Activated CD8-positive, alpha-beta memory T cell treated with anti-CD3 and anti-CD28 coated beads for 4 hours (primary cell): ENCODE results near the gene STAMBP.

ENCODE experiments used
- DNase-seq, 2 donors: peaks; one replicate each; pipeline ENCODE4 v3.0.0-alpha.2; 2020; ENCODE audit warnings: low read depth in 2 of 2

The STAMBP gene

DNA sequence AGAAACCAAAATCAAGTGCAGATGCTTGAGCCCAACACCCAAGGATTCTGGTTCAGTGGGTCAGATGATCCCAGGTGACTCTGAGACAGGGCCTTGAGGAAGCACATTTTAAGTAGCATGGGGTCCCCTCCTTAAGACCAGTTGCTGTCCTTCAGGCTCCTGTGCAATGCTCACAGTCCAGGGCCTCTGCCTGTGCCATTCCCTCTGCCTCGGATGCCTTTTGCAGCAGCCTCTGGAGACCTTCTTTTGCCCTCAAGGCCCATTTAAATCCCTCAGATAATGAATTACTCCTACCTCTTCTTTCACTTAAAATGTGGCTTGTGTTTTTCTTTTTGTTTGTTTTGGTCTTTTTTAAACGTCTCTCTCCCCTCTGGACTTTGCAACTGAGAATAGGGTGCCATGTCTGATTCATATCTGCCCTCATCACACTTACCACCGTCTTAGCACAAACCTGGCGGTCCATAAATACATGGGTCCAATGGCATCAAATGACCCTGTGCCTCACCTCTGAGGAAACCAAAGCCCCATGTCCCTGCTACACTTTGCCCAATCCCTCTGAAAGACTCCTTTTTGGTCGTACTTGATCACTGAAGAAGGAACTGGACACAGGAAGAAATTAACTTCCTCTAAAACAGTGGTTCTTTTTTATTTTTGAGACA lies 78.2 kb downstream of the STAMBP start:
- no peak for DNase-seq

DNA sequence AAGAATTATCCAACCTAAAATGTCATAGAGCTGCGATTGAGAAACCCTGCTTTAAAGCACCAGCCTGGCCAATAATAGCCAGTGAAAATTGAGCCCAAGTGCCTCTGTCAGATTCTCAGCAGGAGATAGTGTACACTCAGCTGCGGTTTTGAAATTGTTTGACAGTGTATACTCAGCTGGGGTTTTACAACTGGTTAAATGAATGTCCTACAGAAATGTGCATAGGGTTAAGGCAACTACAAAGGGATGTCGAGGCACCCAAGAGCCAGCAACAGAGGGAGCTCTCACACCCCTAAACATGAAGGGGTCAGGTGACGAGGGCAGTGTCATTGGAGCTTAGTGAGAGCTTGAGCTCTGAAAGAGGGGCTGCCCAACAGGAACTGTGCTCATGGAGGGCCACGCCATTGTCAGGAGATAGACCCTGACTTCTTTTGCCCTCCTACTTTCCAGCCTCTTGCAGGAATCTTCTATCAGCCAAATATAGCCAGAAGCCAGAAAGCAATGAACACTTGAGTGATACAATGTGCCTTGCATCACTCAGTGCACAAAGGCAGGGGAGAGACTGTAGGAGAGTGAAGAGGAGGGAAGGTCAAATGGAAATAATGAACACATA lies 79.2 kb downstream of the STAMBP start:
- no peak for DNase-seq

DNA sequence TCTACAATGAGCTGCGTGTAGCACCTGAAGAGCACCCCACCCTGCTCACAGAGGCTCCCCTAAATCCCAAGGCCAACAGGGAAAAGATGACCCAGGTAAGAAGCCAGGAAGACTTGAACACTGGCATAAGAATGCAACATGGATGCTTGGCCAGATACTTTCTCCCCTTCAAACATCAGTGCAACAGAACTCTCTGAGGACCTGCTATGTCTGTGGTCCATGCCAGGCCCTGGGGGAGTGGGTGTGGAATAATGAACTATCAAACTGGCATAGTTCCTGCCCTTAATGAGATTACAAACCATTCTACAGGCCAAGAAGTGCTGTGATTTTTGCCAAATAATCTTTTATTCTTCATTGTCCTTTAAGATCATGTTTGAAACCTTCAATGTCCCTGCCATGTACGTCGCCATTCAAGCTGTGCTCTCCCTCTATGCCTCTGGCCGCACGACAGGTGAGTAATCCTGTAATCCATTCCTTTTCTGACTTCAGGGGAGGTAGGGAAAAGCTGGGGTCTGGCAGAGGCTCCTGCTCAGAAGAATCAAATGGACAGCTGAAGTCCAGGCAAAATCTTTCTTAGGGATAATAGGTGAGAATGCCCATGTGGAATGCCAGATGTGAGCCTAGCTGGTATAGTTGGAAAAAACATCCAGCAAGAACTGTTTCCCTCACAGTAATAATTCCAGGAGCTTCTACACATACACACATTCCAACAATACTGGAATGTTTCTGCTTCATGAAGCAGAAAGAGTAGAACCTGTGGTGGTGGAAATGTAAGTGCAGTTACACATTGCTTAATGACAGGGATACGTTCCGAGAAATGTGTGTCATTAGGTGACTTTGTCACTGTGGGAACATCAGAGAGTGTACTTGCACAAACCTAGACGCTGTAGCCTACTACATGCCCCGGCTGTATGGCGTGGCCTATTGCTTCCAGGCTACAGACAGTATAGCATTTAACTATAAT lies 80.2 kb downstream of the STAMBP start:
- no peak for DNase-seq

DNA sequence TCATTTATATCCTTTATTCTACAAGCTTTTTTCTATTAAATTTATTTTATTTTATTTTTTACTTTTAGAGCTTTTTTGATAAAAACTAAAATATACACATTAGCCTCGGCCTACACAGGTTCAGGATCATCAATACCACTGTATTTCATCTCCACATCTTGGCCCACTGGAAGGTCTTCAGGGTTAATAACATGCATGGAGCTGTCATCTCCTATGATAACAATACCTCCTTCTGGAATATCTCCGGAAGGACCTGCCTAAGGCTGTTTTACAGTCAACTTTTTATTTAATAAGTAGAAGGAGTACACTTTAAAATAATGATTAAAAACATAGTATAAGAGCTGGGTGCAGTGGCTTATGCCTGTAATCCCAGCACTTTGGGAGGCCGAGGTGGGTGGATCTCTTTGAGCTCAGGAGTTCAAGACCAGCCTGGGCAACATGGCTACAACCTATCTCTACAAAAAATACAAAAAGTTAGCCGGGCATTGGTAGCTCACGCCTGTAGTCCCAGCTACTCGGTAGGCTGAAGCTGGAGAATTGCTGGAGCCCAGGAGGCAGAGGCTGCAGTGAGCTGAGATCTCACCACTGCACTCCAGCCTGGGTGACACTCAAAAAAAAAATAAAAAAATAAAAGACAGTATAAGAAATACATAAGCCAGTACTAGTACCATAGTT lies 82.2 kb downstream of the STAMBP start:
- DNase-seq: no peak

DNA sequence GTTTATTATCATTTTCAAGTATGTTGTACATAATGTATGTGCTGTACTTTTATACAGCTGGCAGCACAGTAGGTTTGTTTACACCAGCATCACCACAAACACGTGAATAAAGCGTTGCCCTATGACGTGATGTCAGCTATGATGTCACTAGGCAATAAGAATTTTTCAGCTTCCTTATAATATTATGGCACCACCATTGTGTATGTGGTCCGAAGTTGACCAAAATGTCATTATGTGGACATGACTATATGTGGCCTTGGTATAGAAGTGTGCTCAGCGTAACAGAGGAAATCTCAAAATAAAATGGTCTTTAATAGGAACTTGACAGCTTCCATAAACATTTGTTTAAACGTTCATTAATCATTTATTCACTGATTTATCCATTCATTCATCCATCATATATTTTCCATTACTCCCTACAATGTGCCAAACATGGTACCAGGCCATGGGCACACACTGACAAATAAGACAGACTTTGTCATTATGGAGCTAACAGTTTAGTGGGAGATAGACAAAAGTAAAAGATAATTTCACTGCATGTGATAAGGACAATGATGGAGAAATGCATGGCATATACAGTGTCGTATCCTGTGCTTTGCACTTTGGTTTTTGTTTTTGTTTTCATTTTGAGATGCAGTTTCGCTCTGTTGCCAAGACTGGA lies 82.9 kb downstream of the STAMBP start:
- no peak for DNase-seq

DNA sequence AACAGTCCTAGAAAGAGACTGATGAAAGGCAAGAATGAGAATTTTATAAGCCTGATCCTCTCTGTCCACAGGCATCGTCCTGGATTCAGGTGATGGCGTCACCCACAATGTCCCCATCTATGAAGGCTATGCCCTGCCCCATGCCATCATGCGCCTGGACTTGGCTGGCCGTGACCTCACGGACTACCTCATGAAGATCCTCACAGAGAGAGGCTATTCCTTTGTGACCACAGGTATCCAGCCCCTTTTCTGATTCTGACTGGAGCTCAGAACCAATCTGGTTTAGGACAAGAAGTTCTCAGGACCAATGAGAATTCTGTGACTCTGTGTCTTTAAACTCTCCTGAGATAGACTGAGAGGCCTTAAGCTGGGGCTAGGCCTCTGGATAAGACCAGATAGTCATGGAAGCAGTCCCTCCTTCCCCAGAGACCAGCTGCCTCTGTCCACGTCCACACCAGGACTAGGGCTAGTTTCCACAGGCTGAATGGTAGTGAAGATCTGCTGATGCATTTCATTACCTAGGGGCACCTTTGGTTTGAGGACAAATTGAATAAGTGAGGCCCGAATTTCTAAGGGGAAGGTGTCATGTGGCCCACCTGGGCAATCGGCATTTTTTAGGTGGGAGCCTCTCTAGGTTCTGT lies 84.8 kb downstream of the STAMBP start:
- no peak for DNase-seq

DNA sequence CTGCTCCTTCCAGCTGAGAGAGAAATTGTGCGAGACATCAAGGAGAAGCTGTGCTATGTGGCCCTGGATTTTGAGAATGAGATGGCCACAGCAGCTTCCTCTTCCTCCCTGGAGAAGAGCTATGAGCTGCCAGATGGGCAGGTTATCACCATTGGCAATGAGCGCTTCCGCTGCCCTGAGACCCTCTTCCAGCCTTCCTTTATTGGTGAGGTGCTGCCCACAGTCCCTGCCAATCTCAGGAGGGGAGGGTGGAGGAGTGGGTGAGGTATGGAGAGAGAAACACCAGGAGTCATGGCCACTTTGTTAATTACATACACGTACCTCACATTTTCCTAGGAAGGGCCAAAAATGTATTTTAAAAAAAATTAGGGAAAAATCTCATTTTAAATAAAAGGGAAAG lies 85.9 kb downstream of the STAMBP start:
- no peak for DNase-seq

DNA sequence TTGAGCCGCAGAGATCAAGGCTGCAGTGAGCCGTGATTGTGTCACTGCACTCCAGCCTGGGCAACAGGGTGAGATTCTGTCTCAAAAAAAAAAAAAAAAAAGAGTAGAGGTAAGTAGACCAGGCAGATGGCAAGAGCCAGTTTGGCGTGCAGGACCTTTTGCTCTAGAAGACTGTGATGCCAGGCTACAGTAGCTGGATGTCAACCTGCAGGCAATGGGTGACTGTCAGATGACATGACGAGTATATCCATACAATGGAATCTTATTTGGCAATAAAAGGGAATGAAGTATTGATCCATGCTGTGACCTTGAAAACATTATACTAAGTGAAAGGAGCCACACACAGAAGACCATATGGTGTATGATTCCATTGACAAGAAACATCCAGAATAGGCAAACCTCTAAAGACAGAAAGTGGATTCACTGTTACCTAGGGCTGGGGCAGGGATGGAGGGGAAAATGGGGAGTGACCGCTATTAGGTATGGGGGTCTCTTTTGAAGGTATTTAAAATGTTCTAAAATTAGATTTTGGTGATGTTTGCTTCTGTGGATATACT lies 86.8 kb downstream of the STAMBP start:
- no peak for DNase-seq

DNA sequence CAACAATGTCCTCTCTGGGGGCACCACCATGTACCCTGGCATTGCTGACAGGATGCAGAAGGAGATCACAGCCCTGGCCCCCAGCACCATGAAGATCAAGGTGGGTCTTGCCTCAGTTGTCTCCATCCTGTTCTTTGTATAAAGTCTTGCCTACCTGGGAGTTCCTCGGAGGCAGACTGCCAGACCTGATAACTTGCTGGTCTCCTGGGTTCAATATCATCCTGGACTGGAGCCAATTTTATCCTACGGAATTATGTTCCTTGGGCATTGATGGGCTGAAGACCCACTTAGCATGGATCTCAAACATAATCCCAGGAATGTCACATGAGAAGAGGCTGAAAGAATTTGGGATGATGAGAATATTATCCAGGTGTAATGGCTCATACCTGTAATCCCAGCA lies 87.9 kb downstream of the STAMBP start:
- no peak for DNase-seq

DNA sequence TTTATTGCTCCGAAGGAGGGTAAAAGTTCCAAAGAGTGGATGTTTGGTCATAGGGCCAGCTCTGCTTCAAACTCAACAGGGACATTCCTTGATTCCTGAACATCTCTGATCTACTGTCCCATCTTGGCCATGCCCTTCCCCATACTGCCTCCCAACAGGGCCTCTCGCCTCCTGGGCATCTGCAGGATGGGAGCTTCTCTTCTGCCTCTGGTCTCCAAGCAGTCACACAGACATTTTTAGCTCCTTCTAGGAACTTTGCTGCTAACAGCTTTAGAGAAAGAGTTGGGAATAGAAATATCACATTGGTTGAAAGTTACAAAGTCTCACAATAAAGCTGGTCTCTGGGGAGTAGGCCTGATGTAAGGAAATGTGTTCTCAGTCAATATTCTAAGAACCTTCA lies 88.5 kb downstream of the STAMBP start:
- no peak for DNase-seq

DNA sequence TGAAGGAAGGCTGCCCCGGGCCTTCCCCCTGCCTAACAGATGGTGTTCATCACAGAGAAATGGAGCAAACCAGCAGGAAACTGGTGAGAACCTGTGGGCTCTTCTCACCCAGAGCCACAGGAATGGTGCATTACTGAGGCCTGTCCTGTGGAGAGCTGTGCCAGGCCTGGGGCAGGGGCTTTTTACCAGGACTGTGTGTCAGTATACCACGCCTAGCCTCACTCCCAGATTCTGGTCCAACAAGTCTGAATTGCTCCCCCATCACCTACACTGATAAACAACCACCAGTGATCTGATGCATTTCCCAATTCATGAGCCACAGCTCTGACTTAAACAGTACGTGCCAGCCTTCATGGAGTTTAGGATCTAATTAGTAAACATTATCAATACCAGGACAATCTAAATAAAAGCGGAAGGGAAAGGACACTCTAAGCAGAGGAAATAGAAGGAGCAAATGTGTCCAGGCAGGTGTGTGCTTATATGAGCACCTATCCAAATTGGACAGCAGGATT lies 89.0 kb downstream of the STAMBP start:
- DNase-seq: no peak

DNA sequence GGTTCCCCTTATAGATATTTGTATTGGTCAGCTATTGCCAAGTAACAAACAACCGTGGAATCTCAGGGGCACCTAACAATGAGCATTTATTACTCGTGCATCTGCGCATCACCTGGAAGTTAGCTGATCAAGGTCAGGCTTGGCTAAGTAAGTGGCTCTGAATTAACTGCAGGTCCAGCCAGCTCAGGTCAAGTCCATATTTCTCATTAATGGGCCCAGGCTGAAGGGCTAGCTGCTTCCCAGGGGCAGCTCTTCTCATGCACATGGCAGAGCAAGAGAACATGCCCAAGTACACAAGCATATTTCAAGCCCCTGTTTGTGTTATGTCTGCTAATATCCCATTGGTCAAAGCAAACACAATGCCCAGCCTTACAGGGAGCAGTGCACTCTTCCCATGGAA lies 90.1 kb downstream of the STAMBP start:
- no peak for DNase-seq

DNA sequence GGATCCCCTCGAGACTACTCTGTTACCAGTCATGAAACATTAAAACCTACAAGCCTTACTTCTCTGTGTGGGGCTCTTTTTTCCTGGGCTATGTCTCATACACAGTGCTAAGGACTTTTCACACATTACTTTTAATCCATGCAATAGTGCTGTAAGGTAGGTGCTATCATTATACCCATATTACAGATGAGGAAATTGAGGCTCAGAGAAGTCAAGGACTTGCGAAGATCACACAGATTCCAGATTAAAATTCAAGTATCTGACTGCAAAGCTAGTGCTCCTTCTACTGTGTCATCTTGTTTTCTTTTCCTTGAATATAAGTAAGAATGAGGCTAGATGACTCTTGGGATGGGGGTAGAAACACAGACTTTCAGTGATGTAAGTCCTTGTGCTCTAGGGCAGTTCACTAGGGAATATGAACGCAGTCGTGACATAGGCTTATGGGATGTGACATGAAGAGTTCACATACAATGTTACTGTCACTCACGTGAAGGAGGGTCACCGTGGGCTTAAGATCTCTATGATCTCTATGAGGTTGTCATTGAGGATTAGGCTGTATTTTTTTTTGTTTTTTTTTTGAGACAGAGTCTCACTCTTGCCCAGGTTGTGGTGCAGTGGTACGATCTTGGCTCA lies 91.0 kb downstream of the STAMBP start:
- DNase-seq: no peak

DNA sequence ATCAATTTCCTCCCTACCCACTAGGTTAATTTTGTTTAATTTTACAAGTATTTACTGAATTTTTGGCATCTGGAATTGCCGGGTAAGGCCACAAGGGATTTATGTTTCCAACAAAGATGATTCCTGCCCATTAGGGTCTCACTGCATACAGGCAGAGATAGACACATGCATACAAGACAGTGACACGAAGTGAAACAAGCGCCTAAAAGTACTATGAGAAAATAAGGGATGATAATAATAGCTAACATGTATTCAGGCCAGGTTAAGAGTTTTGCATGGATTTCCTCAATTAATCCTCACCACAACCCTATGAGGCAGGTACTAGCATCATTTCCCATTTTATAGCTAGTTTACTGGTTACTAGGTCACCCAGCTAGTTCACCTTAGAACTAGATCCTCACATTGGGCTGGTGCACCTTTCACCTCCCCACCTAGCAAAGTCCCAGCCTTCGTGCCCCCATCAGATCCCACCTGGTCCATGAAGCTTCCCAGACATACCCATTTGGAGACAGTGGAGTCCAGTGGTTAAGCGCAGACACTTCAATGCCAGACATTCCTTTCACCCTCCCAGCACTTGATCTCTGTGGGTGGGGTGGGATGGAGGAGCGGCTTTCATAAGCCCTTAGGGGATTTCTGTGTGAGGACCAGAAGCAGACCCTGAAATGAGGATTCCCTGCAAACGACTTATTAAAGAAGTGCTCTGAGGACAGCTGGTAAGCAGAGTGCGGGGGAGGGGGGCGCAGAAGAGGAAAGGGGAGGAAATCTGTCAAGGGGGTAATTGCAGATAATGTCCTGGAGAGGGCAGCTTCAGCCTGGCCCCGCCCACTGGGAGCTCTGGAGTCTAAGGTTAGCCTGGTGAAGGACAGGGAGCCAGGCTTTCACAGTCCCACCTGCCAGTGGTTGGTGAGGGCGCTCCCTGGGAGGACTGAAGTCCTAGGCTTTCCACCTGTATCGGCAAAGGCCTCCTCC lies 92.1 kb downstream of the STAMBP start:
- DNase-seq: no peak

DNA sequence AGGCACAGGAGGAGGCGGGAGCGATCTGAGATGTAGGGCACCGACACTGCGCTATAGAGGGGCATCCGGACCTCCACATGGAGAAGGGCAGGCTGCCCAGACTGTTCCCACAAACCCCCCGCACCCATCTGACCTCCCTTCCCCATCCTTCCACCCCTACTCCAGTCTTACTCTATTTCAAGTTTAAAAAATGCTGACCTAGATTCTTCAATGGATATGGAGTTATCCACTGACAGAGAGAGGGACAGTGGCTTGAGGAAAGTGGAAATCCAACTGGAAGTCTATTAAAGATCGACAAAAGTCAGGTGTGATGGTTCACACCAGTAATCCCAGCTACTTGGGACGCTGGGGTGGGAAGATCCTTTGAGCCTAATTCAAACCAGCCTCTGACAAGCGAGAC lies 92.8 kb downstream of the STAMBP start:
- DNase-seq: no peak

DNA sequence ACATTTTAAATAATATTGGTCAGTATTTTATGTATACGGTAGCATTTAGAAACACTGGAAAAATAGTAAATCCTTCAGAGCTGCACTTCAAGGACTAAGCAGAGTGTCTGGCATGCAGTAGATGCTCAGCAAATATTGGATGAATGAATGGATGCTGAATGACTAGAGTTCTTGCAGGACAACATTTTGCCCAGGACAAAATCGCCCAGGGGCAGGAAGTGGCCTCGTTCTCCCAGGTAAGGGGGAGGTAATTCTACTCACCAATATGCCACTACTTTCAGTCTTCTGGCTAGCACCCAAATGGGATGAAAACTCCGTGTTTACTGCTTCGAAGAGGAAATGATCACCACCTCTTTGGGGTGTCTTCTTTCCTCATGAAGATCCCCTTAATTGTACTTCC lies 93.9 kb downstream of the STAMBP start:
- DNase-seq: no peak
